ENCODE measurements around the gene PCCA.

DNA sequence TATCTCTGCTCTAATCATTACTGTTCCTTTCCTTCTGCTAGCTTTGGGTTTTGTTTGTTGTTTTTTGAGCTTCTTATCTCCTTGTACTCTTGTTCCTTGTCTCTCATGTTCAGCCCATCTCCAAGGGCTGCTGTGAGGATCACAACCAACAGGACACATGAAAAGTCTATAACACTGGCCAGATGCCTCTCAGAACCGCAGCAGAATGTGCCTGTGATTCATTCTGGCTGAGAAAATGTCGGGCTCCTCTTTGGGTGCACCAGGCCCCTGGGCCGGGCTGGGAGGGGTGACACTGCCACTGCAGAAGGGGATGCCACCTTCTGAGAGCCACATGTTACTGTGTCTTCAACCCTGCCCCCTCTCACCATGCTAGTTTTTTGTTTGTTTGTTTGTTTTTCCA, 451.7 kb downstream of the PCCA start:
- no peak for TF ChIP-seq EZH2 (IDR thresholded peaks at IDR 0.05; ENCODE audit: borderline replicate concordance, insufficient read depth, low read depth, low read length, poor library complexity, severe bottlenecking)
- TF ChIP-seq CTCF (IDR thresholded peaks at IDR 0.05) = no peak
